HCT116 (cell line): ENCODE data around the gene DPH1. TPM values are rescaled to one million over a fixed set of nuclear protein-coding genes. Genes with fewer than 3 reads are reported as not detected.

ENCODE experiments used
- ATAC-seq: fragments of 200-7000 bp; cut with Tn5 transposase; 2 replicates; pipeline ENCODE4 v1.9.1; 2020; ENCODE audit warnings: mild to moderate bottlenecking, moderate library complexity
- BruUV-seq: library from RNA; stranded (reverse); fragments of 400-500 nt; replicated peaks from 2 replicates; lab custom pipeline; 2021; lab: Mats Ljungman, UMichigan
- CTCF ChIA-PET: fragments of 300-600 bp; sonication (Branson Sonifier 250); formaldehyde crosslinking; loops from one replicate; lab custom pipeline; 2021; ENCODE audit warnings: antibody characterized with exemption; lab: Charles Lee
- POLR2A ChIA-PET: fragments of 300-600, 350-600 bp; sonication (Branson Sonifier 250); formaldehyde crosslinking; loops from one replicate; lab custom pipeline; 2021; ENCODE audit warnings: antibody characterized with exemption; lab: Charles Lee
- RAD21 ChIA-PET, 2 experiments: fragments of 300-600 bp; sonication (Branson Sonifier 250); formaldehyde crosslinking; loops; one replicate each; lab custom pipeline; 2023; ENCODE audit warnings: low total read pairs in 2 of 2; ENCODE audit not compliant: uncharacterized antibody in 2 of 2, unreplicated experiment in 2 of 2, low non-redundant PET in 1 of 2; lab: Charles Lee
- DNase-seq: peaks from one replicate; pipeline ENCODE4 v3.0.0-alpha.2; 2010; ENCODE audit warnings: low read depth, low spot score
- H2AFZ ChIP-seq: fragments of 200-600 bp; shearing (Covaris generic), sonication (generic); 2 replicates; pipeline ENCODE4 v1.6.1; 2017; ENCODE audit warnings: low read depth, mixed run types, mixed read lengths, antibody characterized with exemption, low read length; ENCODE audit not compliant: poor library complexity, severe bottlenecking
- H3K27ac ChIP-seq: 2 replicates; pipeline ENCODE4 v1.5.1; 2012; ENCODE audit warnings: low read depth, low read length
- H3K27me3 ChIP-seq: fragments of 200-600 bp; sonication (generic); 2 replicates; pipeline ENCODE4 v1.6.1; 2016; ENCODE audit warnings: mixed run types, low read length, mixed read lengths; ENCODE audit not compliant: insufficient read depth
- H3K36me3 ChIP-seq, 2 experiments: fragments of 200-500 bp in 1 of 2; fragments of 200-600 bp in 1 of 2; sonication (Bioruptor generic) in 1 of 2; sonication (generic) in 1 of 2; 2 replicates each; pipeline versions ENCODE4 v1.5.1 to v1.6.1; 2014 to 2016; ENCODE audit warnings: low read length in 2 of 2, inconsistent platforms in 1 of 2, mixed read lengths in 1 of 2, mixed run types in 1 of 2; ENCODE audit not compliant: insufficient read depth in 2 of 2, control insufficient read depth in 1 of 2
- H3K4me1 ChIP-seq, 2 experiments: fragments of 200-600 bp in 1 of 2; sonication (generic) in 1 of 2; 2 replicates each; pipeline versions ENCODE4 v1.5.1 to v1.6.1; 2012 to 2017; ENCODE audit warnings: low read length in 2 of 2, inconsistent platforms in 1 of 2, mild to moderate bottlenecking in 1 of 2, mixed read lengths in 1 of 2, mixed run types in 1 of 2, moderate library complexity in 1 of 2; ENCODE audit not compliant: insufficient read depth in 2 of 2, control insufficient read depth in 1 of 2
- H3K4me2 ChIP-seq: fragments of 200-600 bp; sonication (generic); 2 replicates; pipeline ENCODE4 v1.6.1; 2017; ENCODE audit warnings: mixed run types, low read length, mixed read lengths
- H3K4me3 ChIP-seq, 2 experiments: fragments of 200-600 bp in 1 of 2; sonication (generic) in 1 of 2; replicated peaks in 1 of 2; 2 replicates each; pipeline ENCODE4 v1.5.1; 2011 to 2016; ENCODE audit warnings: low read length in 2 of 2, control low read depth in 1 of 2, low read depth in 1 of 2, mild to moderate bottlenecking in 1 of 2, mixed read lengths in 1 of 2, mixed run types in 1 of 2
- H3K79me2 ChIP-seq: fragments of 200-600 bp; sonication (generic); 2 replicates; pipeline ENCODE4 v1.6.1; 2017; ENCODE audit warnings: mild to moderate bottlenecking, mixed run types, low read length, moderate library complexity, mixed read lengths; ENCODE audit not compliant: insufficient read depth
- H3K9ac ChIP-seq: fragments of 200-600 bp; sonication (generic); 2 replicates; pipeline ENCODE4 v1.6.1; 2016; ENCODE audit warnings: low read length, mixed read lengths
- H3K9me2 ChIP-seq: fragments of 200-600 bp; sonication (generic), shearing (Covaris generic); 2 replicates; pipeline ENCODE4 v1.6.1; 2017; ENCODE audit warnings: mixed run types, mild to moderate bottlenecking, moderate library complexity; ENCODE audit not compliant: insufficient read depth
- H3K9me3 ChIP-seq, 2 experiments: fragments of 200-500 bp in 1 of 2; fragments of 200-600 bp in 1 of 2; sonication (Bioruptor generic) in 1 of 2; sonication (generic) in 1 of 2; 2 replicates each; pipeline ENCODE4 v1.6.1; 2014 to 2017; ENCODE audit warnings: low read length in 2 of 2, mixed read lengths in 2 of 2, inconsistent platforms in 1 of 2, low read depth in 1 of 2, mild to moderate bottlenecking in 1 of 2, mixed run types in 1 of 2, moderate library complexity in 1 of 2; ENCODE audit not compliant: control insufficient read depth in 1 of 2, insufficient read depth in 1 of 2
- H4K20me1 ChIP-seq: fragments of 200-600 bp; sonication (generic), shearing (Covaris generic); 2 replicates; pipeline ENCODE4 v1.6.1; 2017; ENCODE audit warnings: mixed run types, mild to moderate bottlenecking, moderate library complexity; ENCODE audit not compliant: insufficient read depth
- ATF3 ChIP-seq: IDR thresholded peaks from 2 replicates; pipeline ENCODE4 v1.6.1; 2012
- CEBPB ChIP-seq: IDR thresholded peaks from 2 replicates; pipeline ENCODE4 v1.6.1; 2012; ENCODE audit warnings: low read depth
- CTCF ChIP-seq, 3 experiments: fragments of 200-600 bp in 1 of 3; sonication (generic) in 1 of 3; IDR thresholded peaks in 2 of 3; conservative IDR thresholded peaks in 1 of 3; 2 replicates each; pipeline ENCODE4 v1.5.1; 2012 to 2017; ENCODE audit warnings: low read depth in 2 of 3, low read length in 2 of 3, antibody characterized with exemption in 1 of 3, borderline replicate concordance in 1 of 3, control low read depth in 1 of 3, mild to moderate bottlenecking in 1 of 3, mixed read lengths in 1 of 3, mixed run types in 1 of 3, moderate library complexity in 1 of 3; ENCODE audit not compliant: insufficient read depth in 1 of 3
- EGR1 ChIP-seq: IDR thresholded peaks from 2 replicates; pipeline ENCODE4 v1.6.1; 2012; ENCODE audit warnings: low read depth
- ELF1 ChIP-seq: IDR thresholded peaks from 2 replicates; pipeline ENCODE4 v1.6.1; 2012; ENCODE audit warnings: low read depth, borderline replicate concordance
- EZH2 ChIP-seq: fragments of 200-600 bp; sonication (generic); IDR thresholded peaks from 2 replicates; pipeline ENCODE4 v1.6.1; 2017; ENCODE audit warnings: antibody characterized with exemption, mixed run types
- FOSL1 ChIP-seq: IDR thresholded peaks from 2 replicates; pipeline ENCODE4 v1.6.1; 2012; ENCODE audit warnings: low read depth
- JUND ChIP-seq: IDR thresholded peaks from 2 replicates; pipeline ENCODE4 v1.6.1; 2012
- POLR2A ChIP-seq: IDR thresholded peaks from 2 replicates; pipeline ENCODE4 v1.7.0; 2011; ENCODE audit warnings: borderline replicate concordance; ENCODE audit not compliant: insufficient read depth, insufficient read length; ENCODE audit errors: extremely low read depth
- POLR2AphosphoS5 ChIP-seq: IDR thresholded peaks from 2 replicates; pipeline ENCODE4 v1.6.1; 2011; ENCODE audit warnings: mild to moderate bottlenecking, low read depth, low read length, moderate library complexity
- REST ChIP-seq: IDR thresholded peaks from 2 replicates; pipeline ENCODE4 v1.6.1; 2012; ENCODE audit warnings: low read depth
- SIN3A ChIP-seq: IDR thresholded peaks from 2 replicates; pipeline ENCODE4 v1.6.1; 2012; ENCODE audit warnings: low read depth
- SP1 ChIP-seq: IDR thresholded peaks from 2 replicates; pipeline ENCODE4 v1.6.1; 2012; ENCODE audit warnings: low read depth
- SRF ChIP-seq: IDR thresholded peaks from 2 replicates; pipeline ENCODE4 v1.6.1; 2012; ENCODE audit warnings: low read depth
- TCF7L2 ChIP-seq: IDR thresholded peaks from 2 replicates; pipeline ENCODE4 v1.7.0; 2011; ENCODE audit warnings: borderline replicate concordance, inconsistent platforms; ENCODE audit not compliant: insufficient read depth, insufficient read length; ENCODE audit errors: extremely low read depth
- ZFX ChIP-seq: fragments of 450-650 bp; IDR thresholded peaks from 2 replicates; pipeline ENCODE4 v1.6.1; 2017
- ZNF274 ChIP-seq: fragments of 200-500 bp; sonication (Bioruptor generic); IDR thresholded peaks from 2 replicates; pipeline ENCODE4 v1.6.1; 2014; ENCODE audit warnings: mild to moderate bottlenecking, low read depth, low read length, inconsistent platforms
- intact Hi-C: fragments of 100-400 bp; cut with micrococcal nuclease; formaldehyde crosslinking; loops from 2 replicates; pipeline ENCODE4 v1.10.0; 2022
- total RNA-seq: library from RNA; stranded (reverse); gene quantifications from one replicate; pipeline ENCODE4 v1.2.1, GENCODE V29; 2021; ENCODE audit not compliant: unreplicated experiment
- TF ChIP-seq, protein P1 (sequence below): IDR thresholded peaks from 2 replicates; pipeline ENCODE4 v1.6.1; 2011; ENCODE audit warnings: mild to moderate bottlenecking, low read length, moderate library complexity; ENCODE audit not compliant: insufficient replicate concordance; ENCODE audit errors: extremely low read depth
- TF ChIP-seq, protein P2 (sequence below): IDR thresholded peaks from 2 replicates; pipeline ENCODE4 v1.6.1; 2012

Gene DPH1
- total RNA-seq, 1 experiment from 2014 or later, result 47.2 TPM

- no peak for DNase-seq
- no peak for ATAC-seq
- BruUV-seq, result no TSS peak
- TF ChIP-seq ZFX, result no peak
- no peak for TF ChIP-seq ELF1
- TF ChIP-seq SP1, result no peak
- no peak for TF ChIP-seq JUND
- no peak for TF ChIP-seq ATF3
- no peak for TF ChIP-seq TCF7L2
- no peak for TF ChIP-seq ZNF274
- TF ChIP-seq, protein P1, sequence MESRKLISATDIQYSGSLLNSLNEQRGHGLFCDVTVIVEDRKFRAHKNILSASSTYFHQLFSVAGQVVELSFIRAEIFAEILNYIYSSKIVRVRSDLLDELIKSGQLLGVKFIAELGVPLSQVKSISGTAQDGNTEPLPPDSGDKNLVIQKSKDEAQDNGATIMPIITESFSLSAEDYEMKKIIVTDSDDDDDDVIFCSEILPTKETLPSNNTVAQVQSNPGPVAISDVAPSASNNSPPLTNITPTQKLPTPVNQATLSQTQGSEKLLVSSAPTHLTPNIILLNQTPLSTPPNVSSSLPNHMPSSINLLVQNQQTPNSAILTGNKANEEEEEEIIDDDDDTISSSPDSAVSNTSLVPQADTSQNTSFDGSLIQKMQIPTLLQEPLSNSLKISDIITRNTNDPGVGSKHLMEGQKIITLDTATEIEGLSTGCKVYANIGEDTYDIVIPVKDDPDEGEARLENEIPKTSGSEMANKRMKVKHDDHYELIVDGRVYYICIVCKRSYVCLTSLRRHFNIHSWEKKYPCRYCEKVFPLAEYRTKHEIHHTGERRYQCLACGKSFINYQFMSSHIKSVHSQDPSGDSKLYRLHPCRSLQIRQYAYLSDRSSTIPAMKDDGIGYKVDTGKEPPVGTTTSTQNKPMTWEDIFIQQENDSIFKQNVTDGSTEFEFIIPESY, result no peak
- no peak for TF ChIP-seq FOSL1
- TF ChIP-seq POLR2AphosphoS5, result no peak
- TF ChIP-seq CEBPB, result no peak
- TF ChIP-seq EGR1, result no peak
- no peak for TF ChIP-seq SIN3A
- TF ChIP-seq, protein P2, sequence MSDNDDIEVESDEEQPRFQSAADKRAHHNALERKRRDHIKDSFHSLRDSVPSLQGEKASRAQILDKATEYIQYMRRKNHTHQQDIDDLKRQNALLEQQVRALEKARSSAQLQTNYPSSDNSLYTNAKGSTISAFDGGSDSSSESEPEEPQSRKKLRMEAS, result no peak
- TF ChIP-seq REST, result no peak
- TF ChIP-seq CTCF (IDR thresholded peaks at IDR 0.05 in 2 of 3, conservative IDR thresholded peaks at IDR 0.05 in 1 of 3; ENCODE audit: borderline replicate concordance in 1 of 3, insufficient read depth in 1 of 3, low read depth in 2 of 3, low read length in 2 of 3), result no peak
- no peak for TF ChIP-seq POLR2A
- no peak for TF ChIP-seq EZH2
- no peak for TF ChIP-seq SRF
- no peaks in the 10 kb centered on the region for H3K79me2 ChIP-seq
- CTCF ChIA-PET, result interaction anchor here (1.2 to 1.7 kb wide), 2 partner anchors 177 to 268 kb away, joined by 3 to 9 read pairs; partner anchors contain the start of gene TSR1
- H3K4me1 ChIP-seq, result peaks cover 0 to 14% of the 10 kb centered on the region in 2 experiments; a peak in 1 of 4 replicates
- POLR2A ChIA-PET, result no interaction called here
- no peaks in the 10 kb centered on the region for H3K27me3 ChIP-seq
- no peak overlapping the region for H3K4me3 ChIP-seq
- no peaks in the 10 kb centered on the region for H4K20me1 ChIP-seq
- no peak overlapping the region for H3K9ac ChIP-seq
- H3K4me2 ChIP-seq, result no peak overlapping the region
- intact Hi-C loops, result no loop called here
- no peak overlapping the region for H2AFZ ChIP-seq
- RAD21 ChIA-PET, result no interaction called here
- no peaks in the 10 kb centered on the region for H3K9me3 ChIP-seq
- no peak overlapping the region for H3K27ac ChIP-seq
- H3K9me2 ChIP-seq, result no peaks in the 10 kb centered on the region
- no peaks in the 10 kb centered on the region for H3K36me3 ChIP-seq
Measured at GRCh38 chr17:2068519-2069051, 38.6 kb downstream of the DPH1 start.
